ENCODE data around the gene NBAS.
"Not testable (repeated sequence)": the region's sequence is repeated elsewhere in the genome, so short reads cannot be mapped to it uniquely, and the experiment has no call there.

Gene NBAS

GRCh38 chr2:15533860-15534480 is 27.2 kb downstream of the NBAS start:
- no peak for DNase-seq (ENCODE audit: low read depth in 2 of 3, low spot score in 1 of 3)

GRCh38 chr2:15532996-15533395 is 28.1 kb downstream of the NBAS start:
- no peak for DNase-seq (ENCODE audit: low read depth in 2 of 3, low spot score in 1 of 3)

DNA sequence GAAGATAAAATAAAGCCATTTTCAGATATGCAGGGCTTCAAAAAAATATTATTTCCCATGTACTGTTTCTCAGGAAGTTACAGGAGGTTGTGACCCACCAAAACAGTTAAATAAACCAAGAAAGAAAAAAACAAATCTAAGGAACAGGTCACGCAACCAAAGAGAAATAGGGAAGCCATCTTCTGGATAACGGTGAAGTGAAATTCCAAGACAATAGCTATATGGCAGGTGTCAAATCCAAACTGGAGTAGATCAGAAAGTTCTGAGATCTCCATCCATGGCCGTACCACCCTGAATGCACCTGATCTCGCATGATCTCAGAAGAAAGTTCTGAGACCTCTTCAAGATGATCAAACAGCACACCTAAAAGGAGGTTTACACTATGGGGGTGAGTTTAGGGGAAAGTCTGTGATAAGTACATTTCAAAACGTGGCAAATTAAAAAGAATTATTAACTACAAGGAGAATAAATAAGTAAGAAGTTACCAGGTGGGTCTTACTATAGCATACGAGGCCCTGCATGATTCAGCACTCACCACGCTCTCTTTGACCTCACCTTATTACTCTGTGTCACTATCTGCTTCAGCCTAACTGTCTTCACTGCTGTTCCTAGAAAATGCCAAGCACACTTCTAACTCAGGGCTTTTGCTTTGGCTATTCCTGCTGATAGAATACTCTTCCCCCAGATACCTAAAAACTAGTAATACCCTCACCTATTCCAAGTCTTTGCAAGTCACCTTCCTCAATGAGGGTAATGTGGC is 29.9 kb downstream of the NBAS start:
- DNase-seq (ENCODE audit: low read depth in 2 of 3, low spot score in 1 of 3), result no peak

DNA sequence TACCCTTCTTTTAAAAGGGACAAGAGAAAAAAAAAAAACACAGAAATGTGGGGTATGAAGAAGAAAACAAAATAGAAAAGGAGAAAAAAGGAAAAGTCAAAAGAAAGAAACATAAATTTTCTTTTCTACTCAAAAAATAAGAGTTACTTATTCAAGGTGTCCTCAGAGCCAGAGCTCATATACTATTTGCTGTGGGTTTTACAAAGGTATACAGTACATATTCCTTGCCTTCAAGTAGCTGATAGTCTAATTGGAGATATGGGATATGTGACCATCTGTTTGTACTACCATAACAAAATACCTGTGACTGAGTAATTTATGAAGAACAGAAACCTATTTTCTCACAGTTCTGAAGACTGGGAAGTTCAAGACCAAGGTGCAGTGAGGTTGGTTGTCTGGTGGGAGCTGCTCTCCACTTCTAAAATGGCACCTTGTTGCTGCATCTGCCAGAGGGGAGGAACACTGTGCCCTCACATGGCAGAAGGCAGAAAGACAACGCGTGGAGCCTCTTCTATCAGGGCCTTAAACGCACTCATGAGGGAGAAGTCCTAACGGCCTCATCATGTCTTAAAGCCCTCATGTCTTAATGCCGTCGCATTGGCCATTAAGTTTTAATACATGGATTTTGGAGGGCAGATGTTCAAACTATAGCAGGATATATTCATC is 33.9 kb downstream of the NBAS start:
- no peak for DNase-seq (ENCODE audit: low read depth in 2 of 3, low spot score in 1 of 3)

DNA sequence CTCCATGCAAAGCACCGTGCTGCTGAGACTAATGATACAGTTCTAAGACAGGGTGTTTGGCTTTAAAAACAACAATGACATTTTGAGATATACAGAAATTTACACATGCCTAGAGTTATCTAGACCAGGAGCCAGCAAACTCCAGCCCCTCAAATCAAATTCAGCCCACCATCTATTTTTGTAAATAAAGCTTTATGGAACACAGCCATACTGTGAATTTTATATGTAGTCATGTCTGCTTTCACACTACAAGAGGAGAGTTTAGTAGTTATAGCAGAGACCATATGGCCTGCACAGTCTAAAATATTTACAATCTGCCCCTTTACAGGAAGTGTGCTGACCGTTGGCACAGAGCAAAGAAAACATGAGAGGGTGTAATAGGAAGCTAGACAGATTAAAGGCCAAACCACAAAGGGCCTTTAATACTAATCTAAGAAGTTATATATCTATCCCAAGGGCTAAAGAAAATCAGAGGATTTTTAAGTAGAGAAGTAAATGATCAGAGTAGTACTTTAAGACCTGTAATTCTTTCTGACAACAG is 39.4 kb downstream of the NBAS start:
- DNase-seq (ENCODE audit: low read depth in 2 of 3, low spot score in 1 of 3), result no peak

DNA sequence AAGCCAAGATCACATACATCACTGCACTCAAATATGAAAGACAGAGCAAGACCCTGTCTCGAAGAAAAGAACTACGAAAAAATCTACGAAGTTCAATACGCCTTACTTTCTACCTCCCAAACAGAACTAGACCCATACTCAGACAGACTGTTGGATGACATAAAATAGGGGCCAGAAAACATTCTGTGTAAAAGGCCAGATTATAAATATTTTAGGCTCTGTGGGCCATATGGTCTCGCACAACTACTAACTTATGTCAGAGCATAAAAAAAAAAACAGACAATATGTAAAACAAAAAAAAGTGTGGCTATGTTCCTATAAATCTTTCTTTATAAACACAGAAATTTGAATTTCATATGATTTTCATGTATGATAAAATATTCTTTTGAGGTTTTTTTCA is 40.8 kb downstream of the NBAS start:
- no peak for DNase-seq (ENCODE audit: low read depth in 2 of 3, low spot score in 1 of 3)

DNA sequence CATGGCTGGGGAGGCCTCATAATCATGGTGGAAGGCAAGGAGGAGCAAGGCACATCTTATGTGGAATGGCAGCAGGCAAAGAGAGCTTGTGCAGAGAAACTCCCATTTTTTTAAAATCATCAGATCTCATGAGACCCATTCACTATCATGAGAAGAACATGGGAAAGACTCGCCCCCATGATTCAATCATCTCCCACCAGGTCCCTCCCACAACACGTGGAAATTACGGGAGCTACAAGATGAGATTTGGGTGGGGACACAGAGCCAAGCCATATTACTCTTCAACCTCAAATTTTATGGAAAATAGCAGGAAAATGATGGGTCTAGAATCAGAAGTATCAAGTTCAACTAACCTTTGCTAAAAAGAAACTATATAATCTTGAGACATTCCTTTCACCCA is 42.4 kb downstream of the NBAS start:
- not testable (repeated sequence) for DNase-seq (ENCODE audit: low read depth in 2 of 3, low spot score in 1 of 3)

DNA sequence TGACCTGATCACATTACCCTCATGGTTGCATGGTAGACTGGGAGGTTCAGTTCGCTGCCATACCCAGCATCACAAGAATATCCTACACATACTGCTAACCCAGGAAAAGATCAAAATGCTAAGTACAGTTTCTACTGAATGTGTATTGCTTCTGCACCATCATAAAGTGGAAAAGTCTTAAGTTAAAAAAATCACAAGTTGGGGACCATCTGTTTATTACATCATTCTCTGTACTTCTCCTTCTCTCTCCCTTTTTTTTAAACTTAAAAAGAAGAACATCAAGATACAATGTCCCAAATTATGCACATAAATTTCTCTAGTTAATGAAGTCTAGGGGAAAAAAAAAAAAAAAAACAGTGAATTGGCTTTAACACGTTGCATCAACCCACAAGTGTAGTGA is 43.3 kb downstream of the NBAS start:
- DNase-seq (ENCODE audit: low read depth in 2 of 3, low spot score in 1 of 3), result no peak

DNA sequence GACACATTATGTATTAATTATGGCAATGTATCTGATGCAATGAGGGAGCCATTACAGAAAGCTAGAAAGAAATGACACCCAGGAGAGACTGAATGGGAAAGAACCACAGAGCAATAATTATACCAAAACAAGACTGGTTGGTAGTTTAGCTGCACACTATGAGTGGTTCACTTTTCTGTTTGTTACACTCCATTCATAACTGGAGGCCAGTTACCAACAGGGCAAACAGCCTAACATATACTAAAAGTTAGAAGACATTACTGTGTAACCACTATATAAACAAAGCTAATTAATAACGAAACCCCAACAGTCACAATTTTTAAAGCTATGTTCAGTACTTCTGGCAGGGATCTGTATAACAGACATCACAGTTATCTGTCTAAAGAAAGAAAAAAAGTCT is 49.4 kb downstream of the NBAS start:
- no peak for DNase-seq (ENCODE audit: low read depth in 2 of 3, low spot score in 1 of 3)

DNA sequence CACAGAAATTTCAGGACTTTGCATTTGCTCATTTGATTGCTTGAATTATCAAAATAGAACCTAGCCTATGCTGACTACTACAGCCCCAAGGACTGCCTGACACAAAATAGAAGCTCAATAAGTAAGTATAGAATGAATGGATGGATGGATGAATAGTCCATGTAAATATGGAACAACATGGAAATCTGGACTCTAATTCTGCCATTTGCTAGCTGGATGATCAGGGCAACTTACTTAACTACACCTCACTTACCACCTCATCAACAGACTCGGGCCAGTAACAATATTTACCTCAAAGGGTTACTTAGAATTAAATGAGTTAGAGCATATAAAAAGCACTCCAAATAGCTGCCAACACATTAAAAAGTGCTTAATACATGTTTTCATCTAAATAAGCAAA is 50.6 kb downstream of the NBAS start:
- no peak for DNase-seq (ENCODE audit: low read depth in 2 of 3, low spot score in 1 of 3)

GRCh38 chr2:15510131-15510530 is 51.0 kb downstream of the NBAS start:
- no peak for DNase-seq (ENCODE audit: low read depth in 2 of 3, low spot score in 1 of 3)

DNA sequence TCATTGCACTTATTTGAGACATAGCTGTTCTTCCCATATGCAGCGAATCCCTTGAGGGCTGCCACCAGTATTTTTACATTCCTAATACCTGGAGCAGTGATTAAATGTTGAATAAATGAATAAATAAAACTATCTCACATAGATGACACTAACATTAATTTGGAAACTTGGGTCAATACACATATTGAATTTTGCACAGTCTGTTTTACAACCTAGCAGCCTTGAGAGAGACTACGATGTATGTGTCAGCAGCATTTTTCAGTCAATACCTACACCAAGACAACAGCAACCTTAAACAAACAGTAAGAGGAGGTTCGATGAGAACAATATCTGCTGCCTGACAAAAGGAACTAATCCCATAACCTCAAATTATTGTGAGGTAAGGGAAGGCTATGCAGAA is 53.4 kb downstream of the NBAS start:
- no peak for DNase-seq (ENCODE audit: low read depth in 2 of 3, low spot score in 1 of 3)

- no peak for DNase-seq (ENCODE audit: low read depth in 2 of 3, low spot score in 1 of 3)
Observed at GRCh38 chr2:15507061-15507460, 54.1 kb downstream of the NBAS start.

- no peak for DNase-seq (ENCODE audit: low read depth in 2 of 3, low spot score in 1 of 3)
Observed at GRCh38 chr2:15506229-15506819, 54.8 kb downstream of the NBAS start.

GRCh38 chr2:15504882-15505663 is 56.1 kb downstream of the NBAS start:
- no peak for DNase-seq (ENCODE audit: low read depth in 2 of 3, low spot score in 1 of 3)

DNA sequence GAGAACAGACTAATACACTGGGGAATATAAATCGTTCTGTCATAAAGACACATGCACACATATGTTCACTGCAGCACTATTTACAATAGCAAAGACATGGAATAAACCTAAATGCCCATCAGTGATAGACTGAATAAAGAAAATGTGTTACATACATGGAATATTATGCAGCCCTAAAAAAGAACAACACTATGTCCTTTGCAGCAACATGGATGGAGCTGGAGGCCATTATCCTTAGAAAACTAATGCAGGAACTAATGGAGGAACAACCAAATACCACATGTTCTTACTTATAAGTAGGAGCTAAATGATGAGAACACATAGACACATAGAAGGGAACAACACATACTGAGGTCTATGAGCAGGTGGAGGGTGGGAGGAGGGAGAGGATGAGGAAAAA is 61.9 kb downstream of the NBAS start:
- DNase-seq (ENCODE audit: low read depth in 2 of 3, low spot score in 1 of 3), result not testable (repeated sequence)

- no peak for DNase-seq (ENCODE audit: low read depth in 2 of 3, low spot score in 1 of 3)
Observed at GRCh38 chr2:15498554-15498953, 62.6 kb downstream of the NBAS start.

GRCh38 chr2:15494877-15495276 is 66.3 kb downstream of the NBAS start:
- no peak for DNase-seq (ENCODE audit: low read depth in 2 of 3, low spot score in 1 of 3)

- no peak for DNase-seq (ENCODE audit: low read depth in 2 of 3, low spot score in 1 of 3)
Observed at GRCh38 chr2:15492773-15493325, 68.3 kb downstream of the NBAS start.

DNA sequence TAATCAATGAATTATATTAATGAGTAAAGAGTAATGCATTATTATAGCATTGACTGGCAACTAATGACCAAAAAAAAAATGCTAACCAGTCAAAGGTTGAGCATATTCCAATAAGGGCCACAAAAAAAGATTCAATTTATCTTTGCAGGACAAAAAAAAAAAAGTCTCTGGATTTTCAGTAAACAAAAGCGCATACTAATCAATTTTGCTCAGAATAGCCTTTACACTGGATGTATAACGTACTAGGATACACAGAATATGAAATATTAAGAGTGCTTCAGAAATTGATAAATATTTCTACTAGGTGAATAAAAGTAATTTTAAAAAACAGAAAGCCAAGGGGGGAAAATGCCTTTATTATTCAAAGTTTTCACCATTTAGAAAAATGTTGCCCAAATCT is 74.4 kb downstream of the NBAS start:
- DNase-seq (ENCODE audit: low read depth in 2 of 3, low spot score in 1 of 3), result no peak

DNA sequence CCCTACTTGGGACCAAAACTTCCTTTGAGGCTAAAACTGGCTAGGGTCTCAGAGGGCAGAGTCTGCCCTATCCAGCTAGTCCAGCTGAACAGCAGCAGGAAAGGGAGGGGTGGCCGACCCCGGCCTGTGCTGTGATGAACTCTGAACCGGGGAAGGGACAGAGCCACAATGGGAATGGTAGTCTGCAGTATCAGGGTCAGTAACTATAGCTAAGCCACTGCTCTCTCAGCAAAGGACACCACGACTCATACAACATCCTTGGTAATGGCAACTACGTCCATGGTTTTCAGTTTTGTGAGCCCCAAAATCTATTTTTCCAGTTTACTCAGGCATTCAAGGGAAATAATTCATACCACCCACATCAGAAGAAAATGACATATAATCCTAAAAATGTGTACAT is 75.2 kb downstream of the NBAS start:
- DNase-seq (ENCODE audit: low read depth in 2 of 3, low spot score in 1 of 3), result no peak
